H1 (cell line): ENCODE measurements around the gene PRSS53. TPM values are rescaled to one million over a fixed set of nuclear protein-coding genes. Genes with fewer than 3 reads are reported as not detected.

Source experiments
- CTCF ChIA-PET: fragments of 300-600 bp; sonication (Branson Sonifier 250); formaldehyde crosslinking; loops from one replicate; lab custom pipeline; 2021; ENCODE audit not compliant: partially characterized antibody; lab: Charles Lee
- POLR2A ChIA-PET: fragments of 300-600 bp; sonication (Branson Sonifier 250); formaldehyde crosslinking; loops from one replicate; lab custom pipeline; 2021; ENCODE audit warnings: inconsistent platforms; ENCODE audit not compliant: partially characterized antibody; lab: Charles Lee
- DNase-seq, 2 experiments: peaks; one replicate each; pipeline versions ENCODE4 v3.0.0 to v3.0.0-alpha.2; 2010 to 2022; ENCODE audit warnings: low spot score in 2 of 2, low read depth in 1 of 2, mixed read lengths in 1 of 2
- FAIRE-seq: peaks from 2 replicates; lab custom pipeline; 2011; peaks lifted over from hg19 to GRCh38; lab: Jason Lieb, UNC
- H2AFZ ChIP-seq: 2 replicates; pipeline ENCODE4 v1.8.1; 2012; ENCODE audit warnings: low read length, inconsistent platforms
- H2AK5ac ChIP-seq: 2 replicates; pipeline ENCODE4 v1.6.1; 2013; ENCODE audit warnings: low read depth, low read length
- H2BK120ac ChIP-seq: replicated peaks from 2 replicates; pipeline ENCODE3; 2013; ENCODE audit warnings: low read depth, low read length, inconsistent platforms
- H2BK12ac ChIP-seq: 2 replicates; pipeline ENCODE4 v1.6.1; 2013; ENCODE audit warnings: low read depth, low read length
- H2BK15ac ChIP-seq: 2 replicates; pipeline ENCODE4 v1.6.1; 2013; ENCODE audit warnings: low read length
- H2BK20ac ChIP-seq: 2 replicates; pipeline ENCODE4 v1.6.1; 2013; ENCODE audit warnings: low read length
- H2BK5ac ChIP-seq: 2 replicates; pipeline ENCODE4 v1.6.1; 2013; ENCODE audit warnings: low read depth, low read length
- H3K14ac ChIP-seq: 2 replicates; pipeline ENCODE4 v1.6.1; 2013; ENCODE audit warnings: inconsistent platforms; ENCODE audit not compliant: insufficient read length
- H3K18ac ChIP-seq: 2 replicates; pipeline ENCODE4 v1.6.1; 2013; ENCODE audit warnings: low read length; ENCODE audit errors: extremely low read depth
- H3K23ac ChIP-seq: 2 replicates; pipeline ENCODE4 v1.6.1; 2013; ENCODE audit warnings: inconsistent platforms; ENCODE audit not compliant: insufficient read length
- H3K23me2 ChIP-seq: 2 replicates; pipeline ENCODE4 v1.6.1; 2013; ENCODE audit warnings: low read depth, low read length
- H3K27ac ChIP-seq: 2 replicates; pipeline ENCODE4 v1.6.1; 2011; ENCODE audit warnings: low read depth, low read length, inconsistent platforms
- H3K27me3 ChIP-seq, 4 experiments: replicated peaks in 1 of 4; 1 replicate in 1 of 4; 2 replicates in 3 of 4; pipeline versions ENCODE4 v1.6.1 to v1.8.1; 2011 to 2013; ENCODE audit warnings: low read length in 3 of 4, mild to moderate bottlenecking in 3 of 4, inconsistent platforms in 2 of 4, mixed read lengths in 2 of 4, moderate library complexity in 1 of 4; ENCODE audit not compliant: control insufficient read depth in 3 of 4, insufficient read depth in 3 of 4; ENCODE audit errors: extremely low read depth in 1 of 4
- H3K36me3 ChIP-seq, 4 experiments: 2 replicates each; pipeline versions ENCODE4 v1.6.1 to v1.8.1; 2011 to 2013; ENCODE audit warnings: mild to moderate bottlenecking in 4 of 4, low read length in 3 of 4, moderate library complexity in 2 of 4, control low read depth in 1 of 4, inconsistent platforms in 1 of 4; ENCODE audit not compliant: insufficient read depth in 4 of 4, control insufficient read depth in 2 of 4
- H3K4ac ChIP-seq: replicated peaks from 2 replicates; pipeline ENCODE3; 2013; ENCODE audit warnings: low read length, low read depth, mixed read lengths, inconsistent platforms; ENCODE audit not compliant: insufficient read length
- H3K4me1 ChIP-seq, 4 experiments: replicated peaks in 1 of 4; 1 replicate in 1 of 4; 2 replicates in 3 of 4; pipeline versions ENCODE4 v1.6.1 to v1.8.1; 2011 to 2013; ENCODE audit warnings: low read length in 3 of 4, inconsistent platforms in 2 of 4, mixed read lengths in 1 of 4; ENCODE audit not compliant: insufficient read depth in 4 of 4, control insufficient read depth in 3 of 4
- H3K4me2 ChIP-seq, 2 experiments: 2 replicates each; pipeline versions ENCODE4 v1.6.1 to v1.8.1; 2011 to 2013; ENCODE audit warnings: low read depth in 2 of 2, low read length in 2 of 2, control low read depth in 1 of 2, inconsistent platforms in 1 of 2, mild to moderate bottlenecking in 1 of 2; ENCODE audit not compliant: insufficient read depth in 1 of 2
- H3K4me3 ChIP-seq, 4 experiments: fragments of 200-600, 300-600 bp in 1 of 4; sonication (generic), shearing (Covaris generic), sonication (Bioruptor Twin) in 1 of 4; 2 replicates each; pipeline versions ENCODE4 v1.5.1 to v1.8.1; 2011 to 2016; ENCODE audit warnings: low read length in 4 of 4, low read depth in 3 of 4, control low read depth in 2 of 4, inconsistent platforms in 2 of 4, mild to moderate bottlenecking in 2 of 4, mixed read lengths in 1 of 4, moderate library complexity in 1 of 4; ENCODE audit not compliant: insufficient read depth in 2 of 4; ENCODE audit errors: extremely low read depth in 1 of 4
- H3K56ac ChIP-seq: replicated peaks from 2 replicates; pipeline ENCODE3; 2013; ENCODE audit warnings: low read depth, mild to moderate bottlenecking, mixed read lengths, low read length, inconsistent platforms; ENCODE audit not compliant: insufficient read length
- H3K79me1 ChIP-seq: 2 replicates; pipeline ENCODE4 v1.6.1; 2013; ENCODE audit warnings: low read depth, low read length, control low read depth
- H3K79me2 ChIP-seq, 2 experiments: 2 replicates each; pipeline versions ENCODE4 v1.6.1 to v1.8.1; 2012 to 2013; ENCODE audit warnings: low read length in 2 of 2, mild to moderate bottlenecking in 2 of 2, inconsistent platforms in 1 of 2; ENCODE audit not compliant: insufficient read depth in 2 of 2, control insufficient read depth in 1 of 2
- H3K9ac ChIP-seq, 4 experiments: replicated peaks in 1 of 4; 1 replicate in 1 of 4; 2 replicates in 3 of 4; pipeline versions ENCODE4 v1.6.1 to v1.8.1; 2011 to 2013; ENCODE audit warnings: low read depth in 3 of 4, low read length in 3 of 4, control low read depth in 2 of 4, mild to moderate bottlenecking in 2 of 4, moderate library complexity in 2 of 4, inconsistent platforms in 1 of 4; ENCODE audit errors: extremely low read depth in 1 of 4
- H3K9me3 ChIP-seq, 2 experiments: 2 replicates each; pipeline versions ENCODE4 v1.6.1 to v1.8.1; 2012 to 2013; ENCODE audit warnings: mild to moderate bottlenecking in 2 of 2, moderate library complexity in 2 of 2, control low read depth in 1 of 2, inconsistent platforms in 1 of 2, low read depth in 1 of 2, low read length in 1 of 2, mixed read lengths in 1 of 2; ENCODE audit not compliant: insufficient read depth in 2 of 2
- H4K20me1 ChIP-seq, 2 experiments: replicated peaks in 1 of 2; 2 replicates each; pipeline versions ENCODE3 to v1.8.1; 2011 to 2013; ENCODE audit warnings: inconsistent platforms in 2 of 2, low read length in 2 of 2, mild to moderate bottlenecking in 1 of 2; ENCODE audit not compliant: insufficient read depth in 2 of 2, control insufficient read depth in 1 of 2
- H4K5ac ChIP-seq: 2 replicates; pipeline ENCODE4 v1.6.1; 2013; ENCODE audit warnings: low read length, low read depth, mixed read lengths, inconsistent platforms; ENCODE audit not compliant: insufficient read length
- H4K8ac ChIP-seq: 2 replicates; pipeline ENCODE4 v1.8.0; 2013; ENCODE audit warnings: mild to moderate bottlenecking, moderate library complexity, low read length, inconsistent platforms; ENCODE audit not compliant: insufficient read depth; ENCODE audit errors: extremely low read depth
- H4K91ac ChIP-seq: replicated peaks from 2 replicates; pipeline ENCODE3; 2013; ENCODE audit warnings: low read length, mixed read lengths, inconsistent platforms; ENCODE audit not compliant: insufficient read length
- CEBPB ChIP-seq: IDR thresholded peaks from 2 replicates; pipeline ENCODE4 v1.6.1; 2012; ENCODE audit warnings: low read depth, low read length
- CHD2 ChIP-seq: IDR thresholded peaks from 2 replicates; pipeline ENCODE4 v1.6.1; 2012; ENCODE audit warnings: low read length, improper control_type of control experiment
- CREB1 ChIP-seq: IDR thresholded peaks from 2 replicates; pipeline ENCODE4 v1.6.1; 2012; ENCODE audit warnings: inconsistent platforms
- EZH2 ChIP-seq: fragments of 200-600 bp; sonication (generic); IDR thresholded peaks from 2 replicates; pipeline ENCODE4 v1.7.1; 2012; ENCODE audit warnings: low read depth, mild to moderate bottlenecking, moderate library complexity, low read length, inconsistent platforms; ENCODE audit not compliant: severe bottlenecking
- FOSL1 ChIP-seq: IDR thresholded peaks from 2 replicates; pipeline ENCODE4 v1.6.1; 2011; ENCODE audit warnings: mild to moderate bottlenecking, low read depth, low read length, moderate library complexity; ENCODE audit not compliant: insufficient read depth
- HDAC2 ChIP-seq, 2 experiments: fragments of 300-600 bp in 1 of 2; sonication (generic) in 1 of 2; IDR thresholded peaks; 2 replicates each; pipeline ENCODE4 v1.6.1; 2011 to 2012; ENCODE audit warnings: low read depth in 2 of 2, low read length in 2 of 2, mild to moderate bottlenecking in 2 of 2, moderate library complexity in 2 of 2, borderline replicate concordance in 1 of 2, inconsistent platforms in 1 of 2
- JUN ChIP-seq: IDR thresholded peaks from 2 replicates; pipeline ENCODE4 v1.6.1; 2011; ENCODE audit warnings: low read depth, mild to moderate bottlenecking, improper control_type of control experiment, low read length
- JUND ChIP-seq: IDR thresholded peaks from 2 replicates; pipeline ENCODE4 v1.6.1; 2011; ENCODE audit warnings: mild to moderate bottlenecking, improper control_type of control experiment, low read length
- POU5F1 ChIP-seq: IDR thresholded peaks from 2 replicates; pipeline ENCODE4 v1.6.1; 2011; ENCODE audit warnings: low read depth, mild to moderate bottlenecking, low read length, moderate library complexity
- RXRA ChIP-seq: IDR thresholded peaks from 2 replicates; pipeline ENCODE4 v1.6.1; 2011; ENCODE audit warnings: low read depth, mild to moderate bottlenecking, low read length, moderate library complexity; ENCODE audit not compliant: insufficient read depth
- SAP30 ChIP-seq: fragments of 300-600 bp; sonication (generic); IDR thresholded peaks from 2 replicates; pipeline ENCODE4 v1.7.1; 2012; ENCODE audit warnings: low read length, moderate library complexity, mild to moderate bottlenecking, inconsistent platforms; ENCODE audit not compliant: insufficient read depth, insufficient replicate concordance
- SP1 ChIP-seq: IDR thresholded peaks from 2 replicates; pipeline ENCODE4 v1.6.1; 2011; ENCODE audit warnings: low read depth, low read length
- WGBS, 2 experiments: shearing (Covaris generic) in 1 of 2; methylation state at CpG; one replicate each; pipeline versions ENCODE4 v1.1.6 to v1.1.7; 2013 to 2015; ENCODE audit warnings: low lambda C conversion rate in 2 of 2, mixed read lengths in 2 of 2, inconsistent platforms in 1 of 2, low coverage in 1 of 2, missing lambda C conversion rate in 1 of 2; ENCODE audit not compliant: insufficient replicate concordance in 2 of 2, insufficient coverage in 1 of 2, insufficient read length in 1 of 2; ENCODE audit errors: extremely low coverage in 1 of 2, missing lambda C conversion rate in 1 of 2; 5-methylcytosine and 5-hydroxymethylcytosine counted together
- polyA plus RNA-seq, 7 experiments: library from polyadenylated mRNA; depleted of rRNA in 3 of 7; stranded (reverse) in 5 of 7; unstranded in 2 of 7; fragments of >200 nt in 5 of 7; fragments of 200-250 nt in 2 of 7; gene quantifications; 1 replicate in 5 of 7; 2 replicates in 1 of 7; 4 replicates in 1 of 7; pipeline versions ENCODE4 v1.2.1 to v1.2.3, GENCODE V29; 2011 to 2013; ENCODE audit warnings: missing spikeins in 2 of 7, mixed read lengths in 2 of 7
- total RNA-seq: library from RNA; stranded (reverse); fragmentation: NEBNext Ultra II Directional; extraction: Animal tissue kit (Norgen Biotek cat#: 25700); gene quantifications from 2 replicates; pipeline ENCODE4 v1.2.1, GENCODE V29; 2021

Gene PRSS53
- total and polyA plus RNA-seq, 2 of the 8 experiments (the other 6 are each of a cell fraction or from before 2014, with no cell fraction given), result 1.7 to 2.6 TPM

GRCh38 chr16:31128711-31129567, 40.2 kb upstream of the PRSS53 start:
- Histone ChIP-seq H3K79me1 (peaks cover 4% of the 10 kb centered on the region), H3K79me2 (peaks cover 0 to 14% of the 10 kb centered on the region in 2 experiments; a peak in 2 of 4 replicates), H2BK15ac (no peak overlapping the region), H3K4ac (no peak overlapping the region), H3K4me3 (no peak overlapping the region), H4K91ac (no peak overlapping the region), H3K27ac (no peak overlapping the region), H3K23me2 (no peaks in the 10 kb centered on the region; the same call in 1 of the 2 replicates), H2BK20ac (no peak overlapping the region), H2BK5ac (no peak overlapping the region), H3K4me1 (peaks cover 0 to 28% (median 24%) of the 10 kb centered on the region in 4 experiments; a peak in 6 of 7 replicates), H3K18ac (no peak overlapping the region), H4K20me1 (peaks cover 2 to 6% of the 10 kb centered on the region in 2 experiments), H4K8ac (no peak overlapping the region), H3K9me3 (no peaks in the 10 kb centered on the region), H2AFZ (no peak overlapping the region), H2BK12ac (no peak overlapping the region), H3K56ac (no peak overlapping the region), H3K27me3 (no peaks in the 10 kb centered on the region), H2BK120ac (no peak overlapping the region), H3K36me3 (peaks cover 14 to 29% (median 19%) of the 10 kb centered on the region in 4 experiments), H3K4me2 (no peak overlapping the region), H3K14ac (no peak overlapping the region), H3K23ac (no peak overlapping the region), H4K5ac (no peak overlapping the region), H3K9ac (no peak overlapping the region), H2AK5ac (no peak overlapping the region)
- FAIRE-seq (no peak), DNase-seq (no peak)
- CTCF ChIA-PET, result interaction anchor here (1.4 to 2.1 kb wide), 3 partner anchors 10 to 15 kb away, joined by 4 to 6 read pairs (median 6); no protein-coding TSS in a partner anchor
- POLR2A ChIA-PET, result interaction anchor here (0.6 to 34.9 kb wide), 8 partner anchors 7 to 55 kb away, joined by 3 to 713 read pairs (median 6); partner anchors contain the start of genes BCKDK, FUS, KAT8 and PRSS36
- 91% methylated on average over 14 of the region's 14 CpGs; no CpG with 5 or more reads in 1 of the 2 experiments for WGBS, 2 experiments
- no peak for TF ChIP-seq SAP30
- no peak for TF ChIP-seq CREB1
- no peak for TF ChIP-seq CHD2
- no peak for TF ChIP-seq FOSL1
- no peak for TF ChIP-seq SP1
- TF ChIP-seq CEBPB, result no peak
- TF ChIP-seq JUN, result no peak
- TF ChIP-seq POU5F1, result no peak
- no peak for TF ChIP-seq HDAC2 (IDR thresholded peaks at IDR 0.05; ENCODE audit: borderline replicate concordance in 1 of 2, low read depth in 2 of 2, low read length in 2 of 2)
- no peak for TF ChIP-seq EZH2
- TF ChIP-seq RXRA, result no peak
- no peak for TF ChIP-seq JUND
